Head of caudate nucleus (tissue), 42 donors: Measurements from ENCODE around the gene ADCY3.
"Not testable (repeated sequence)": the region's sequence is repeated elsewhere in the genome, so short reads cannot be mapped to it uniquely, and the experiment has no call there.

Experiments
- DNase-seq, 42 donors: peaks; one replicate each; pipeline versions ENCODE4 v3.0.0 to v3.0.0-alpha.2; 2020 to 2021; ENCODE audit warnings: mixed read lengths in 7 of 42
- intact Hi-C: fragments of 100-400 bp; cut with DNase I; formaldehyde crosslinking; loops from one replicate; pipeline ENCODE4 v1.15.0; 2022

The ADCY3 gene

DNA sequence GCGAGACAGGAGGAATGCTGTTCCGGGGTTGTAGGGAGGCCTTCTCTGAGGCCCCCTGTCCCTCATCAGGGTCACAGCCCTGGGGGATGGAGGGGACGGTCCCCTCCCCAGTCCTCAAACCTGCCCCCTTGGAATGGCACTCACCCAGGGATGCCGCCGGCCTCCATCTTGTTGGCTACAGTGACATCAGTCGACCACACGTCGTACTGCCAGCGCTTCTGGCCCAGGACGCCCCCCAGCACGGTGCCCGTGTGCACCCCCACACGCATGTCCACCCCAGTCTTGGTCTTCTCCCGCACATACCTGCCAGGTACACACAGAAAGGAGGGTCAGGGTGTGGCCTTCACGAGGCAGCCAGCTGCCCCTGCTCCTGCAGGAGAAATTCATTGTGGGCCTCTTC is 80.3 kb downstream of the ADCY3 start:
- intact Hi-C loops, result no loop called here
- no peak for DNase-seq

DNA sequence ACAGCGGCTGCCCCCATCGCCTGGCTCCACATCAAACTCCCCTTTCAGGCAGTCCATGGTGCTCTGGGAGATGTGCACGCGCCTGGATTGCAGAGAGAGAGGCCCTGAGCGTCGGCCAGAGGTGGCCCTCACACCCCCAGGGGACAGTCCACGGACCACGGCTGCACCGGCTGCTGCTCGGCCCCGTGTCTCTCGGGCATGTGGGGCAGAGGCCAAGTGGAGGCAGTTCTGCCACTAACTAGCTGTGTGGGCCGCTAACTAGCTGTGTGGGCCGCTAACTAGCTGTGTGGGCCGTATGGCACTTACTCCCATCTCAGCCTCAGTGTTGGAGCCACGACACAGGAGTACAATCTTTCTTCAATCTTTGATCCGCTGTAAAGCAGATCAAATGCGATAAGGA is 81.5 kb downstream of the ADCY3 start:
- DNase-seq, result peak in 9 of 42 donors; percentile 27 to 65 (median 46)
- intact Hi-C loops, result no loop called here

DNA sequence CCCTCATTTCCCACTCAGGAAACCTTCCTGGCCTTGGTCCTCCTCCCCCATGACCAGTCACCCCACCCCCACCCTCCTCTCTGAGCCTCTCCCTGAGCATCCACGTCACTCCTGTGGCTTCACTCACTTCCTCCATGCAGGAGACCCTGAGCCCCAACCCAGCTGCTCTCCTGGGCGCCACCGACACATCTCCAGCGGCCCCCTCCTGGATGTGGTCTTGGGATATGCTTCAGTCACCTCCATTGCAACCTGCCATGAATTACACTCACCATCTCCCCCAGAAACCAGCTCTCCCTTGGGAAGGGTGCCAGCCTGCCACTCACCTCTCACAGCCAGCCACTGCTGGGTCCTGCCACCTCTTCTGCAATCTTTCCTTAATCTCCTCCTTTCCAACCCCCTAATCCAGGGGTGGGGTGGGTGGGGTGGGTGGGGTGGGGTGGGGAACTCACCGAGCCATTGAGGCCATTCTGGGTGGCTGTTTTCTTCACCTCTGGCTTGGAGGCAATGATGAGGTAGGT is 82.0 kb downstream of the ADCY3 start:
- intact Hi-C loops, result no loop called here
- no peak for DNase-seq

DNA sequence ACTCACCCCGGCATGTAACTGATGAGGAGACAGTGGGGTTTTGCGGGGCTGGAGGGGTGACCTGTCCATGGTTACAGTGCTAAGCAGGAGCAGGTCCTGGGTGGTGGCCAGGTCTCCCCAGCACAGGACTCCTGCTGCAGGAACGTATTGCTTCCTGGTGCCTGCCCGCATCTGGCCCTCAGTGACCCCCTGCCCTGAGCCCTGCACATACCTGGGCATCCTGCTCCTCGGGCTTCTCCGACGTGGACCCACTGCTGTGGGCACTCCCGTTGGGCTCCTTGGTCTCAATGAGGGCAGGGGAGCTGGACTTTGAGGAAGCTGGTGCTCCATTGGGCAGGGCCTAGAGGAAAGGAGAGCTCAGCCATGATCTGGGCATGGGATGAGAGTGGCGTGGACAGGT is 83.3 kb downstream of the ADCY3 start:
- intact Hi-C loops, result no loop called here
- DNase-seq, result no peak

DNA sequence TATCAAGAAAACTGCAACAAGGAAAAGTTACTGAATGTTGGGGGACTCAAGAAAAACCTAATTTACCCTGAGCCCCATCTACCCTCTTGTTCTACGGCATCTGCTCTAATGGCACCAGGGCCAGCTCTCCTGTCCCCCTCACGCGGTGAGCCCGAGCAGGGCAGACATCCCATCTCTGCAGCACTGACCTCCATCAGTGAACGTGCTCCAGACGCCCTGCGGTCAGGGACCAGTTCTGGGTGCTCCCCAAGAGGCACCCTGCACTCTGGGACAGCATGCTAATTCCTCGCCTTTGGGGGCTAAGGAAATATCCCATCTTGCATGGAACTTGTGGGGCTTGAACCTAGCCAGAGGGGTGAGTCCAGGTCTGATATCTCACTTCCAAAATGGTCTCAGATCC is 83.8 kb downstream of the ADCY3 start:
- intact Hi-C loops, result no loop called here

DNA sequence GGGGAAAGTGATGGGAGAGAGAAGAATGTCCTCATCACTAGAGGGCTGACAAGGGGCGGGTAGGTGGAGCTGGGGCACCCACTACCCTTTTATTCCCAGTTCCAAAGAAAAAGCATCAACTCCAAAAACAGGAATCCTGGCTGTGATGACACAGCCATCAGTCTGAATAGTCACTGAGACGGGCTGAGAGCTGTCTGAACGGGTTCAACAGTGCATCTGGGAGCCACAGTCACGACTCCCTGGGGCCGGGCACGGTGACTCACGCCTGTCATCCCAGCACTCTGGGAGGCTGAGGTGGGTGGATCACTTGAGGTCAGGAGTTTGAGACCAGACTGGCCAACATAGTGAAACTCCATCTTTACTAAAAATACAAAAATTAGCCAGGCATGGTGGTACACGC is 84.6 kb downstream of the ADCY3 start:
- intact Hi-C loops, result not testable (repeated sequence)
- peak in 21 of 42 donors; percentile 29 to 74 (median 53) for DNase-seq

More for the DNA sequence above, 83.8 kb downstream of the ADCY3 start:
- no peak for DNase-seq

DNA sequence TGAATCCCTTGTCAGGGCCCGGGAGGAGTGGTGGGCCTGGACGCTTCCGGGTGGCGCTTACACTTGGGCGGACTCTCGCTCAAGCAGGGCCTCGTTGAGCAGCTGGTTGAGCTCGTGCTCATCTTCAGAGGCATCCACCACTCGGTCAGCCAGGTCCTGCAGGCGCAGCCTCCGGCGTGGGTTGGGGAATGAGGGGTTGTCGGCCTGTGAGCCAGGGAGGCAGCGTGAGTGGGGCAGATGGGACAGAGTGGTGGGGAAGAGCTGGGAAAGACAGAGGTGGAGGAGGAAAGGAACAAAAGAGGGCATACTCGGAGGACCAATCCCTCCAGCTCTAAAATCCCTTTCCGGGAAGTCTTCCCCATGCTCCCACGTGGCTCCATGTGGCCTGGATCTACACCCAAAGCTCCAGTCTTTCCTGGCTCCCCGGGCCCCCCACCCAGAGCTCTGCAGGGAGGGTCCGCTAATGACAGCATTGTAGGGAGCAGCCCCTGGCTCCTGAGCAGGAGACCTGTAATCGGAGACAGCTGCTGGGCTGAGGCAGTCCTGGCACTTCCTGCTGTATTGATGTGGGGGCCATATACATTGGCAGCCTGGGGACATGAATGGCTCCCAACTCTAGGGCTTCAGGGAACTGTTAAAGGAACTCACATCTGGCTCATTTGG is 85.2 kb downstream of the ADCY3 start:
- no peak for DNase-seq
- intact Hi-C loops, result no loop called here

DNA sequence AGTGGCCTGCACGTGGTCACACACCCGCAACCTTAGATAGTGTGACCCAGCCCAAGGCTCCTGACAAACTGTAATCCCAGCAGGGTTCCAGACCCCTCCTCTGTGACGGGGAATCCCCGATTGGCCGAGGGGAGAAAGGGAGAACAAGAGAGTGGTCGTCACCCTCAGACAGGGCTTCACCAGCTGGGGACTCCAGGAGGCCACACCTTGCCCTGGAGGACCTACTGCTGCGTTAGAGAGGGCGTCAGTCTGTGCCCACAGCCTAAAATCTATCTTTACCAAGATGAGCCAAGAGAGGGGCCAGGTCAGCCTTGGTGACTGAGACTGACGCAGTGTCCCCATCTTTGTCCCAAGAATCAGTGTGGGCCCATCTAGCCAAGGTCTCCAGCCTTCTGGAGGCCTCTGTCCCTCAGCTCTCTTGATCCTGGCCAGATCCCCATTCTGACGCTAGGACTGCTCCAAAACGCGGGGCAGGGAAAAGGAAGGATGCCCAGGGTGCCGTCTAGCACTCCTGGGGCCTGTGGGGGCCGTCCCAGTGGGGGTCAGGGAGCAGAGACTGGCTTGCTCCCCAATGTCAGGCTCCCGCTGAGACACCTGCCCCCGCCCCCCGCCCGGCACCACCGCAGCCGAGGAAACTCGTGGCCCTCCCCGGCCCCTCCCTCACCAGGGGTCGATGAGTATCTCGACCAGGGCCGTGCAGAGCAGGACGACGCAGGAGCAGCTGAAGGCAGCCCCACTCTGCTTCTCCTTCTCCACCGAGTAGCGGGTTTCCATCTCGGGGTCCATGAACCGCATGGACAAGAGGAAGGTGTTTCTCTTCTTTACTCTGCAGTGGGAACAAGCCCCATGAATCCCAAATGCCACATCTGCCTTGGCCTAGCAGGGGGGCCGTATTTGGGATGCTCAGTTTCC is 86.0 kb downstream of the ADCY3 start:
- no peak for DNase-seq
- intact Hi-C loops, result no loop called here

DNA sequence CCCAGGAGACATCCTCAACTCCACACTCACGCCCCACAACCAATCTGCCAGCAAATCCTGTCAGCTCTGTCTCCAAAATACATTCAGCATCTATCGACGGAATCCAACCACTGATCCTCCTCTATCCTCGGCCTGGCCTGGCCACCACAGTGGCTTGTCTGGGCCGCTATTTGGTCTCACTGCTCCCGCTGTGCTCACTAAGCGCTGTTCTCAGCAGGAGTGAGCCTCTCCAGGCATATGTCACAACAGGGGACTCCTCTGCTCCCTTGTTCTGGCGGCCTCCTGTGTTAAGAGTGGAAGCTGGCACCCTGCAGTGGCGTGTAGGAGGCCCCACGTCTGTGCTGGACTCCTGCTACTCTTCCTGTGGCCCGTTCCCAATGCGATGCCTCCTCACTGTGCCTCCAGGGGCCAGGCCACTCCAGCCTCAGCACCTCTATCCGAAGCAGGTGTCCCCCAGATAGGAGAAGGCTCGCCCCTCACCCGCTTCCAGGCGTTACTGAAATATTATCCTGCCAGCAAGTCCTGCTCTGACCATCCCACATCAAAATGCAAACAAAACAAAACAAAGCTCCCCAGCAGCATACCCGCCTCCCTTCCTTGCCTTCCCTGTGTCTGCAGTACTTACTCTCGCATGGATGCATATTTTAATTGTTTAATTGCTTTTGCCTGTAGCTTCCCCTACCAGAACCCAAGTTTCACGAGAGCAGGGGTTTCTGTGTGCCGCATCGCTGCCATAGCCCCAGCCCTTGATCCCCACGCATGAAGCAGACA is 86.9 kb downstream of the ADCY3 start:
- no peak for DNase-seq
- intact Hi-C loops, result no loop called here

DNA sequence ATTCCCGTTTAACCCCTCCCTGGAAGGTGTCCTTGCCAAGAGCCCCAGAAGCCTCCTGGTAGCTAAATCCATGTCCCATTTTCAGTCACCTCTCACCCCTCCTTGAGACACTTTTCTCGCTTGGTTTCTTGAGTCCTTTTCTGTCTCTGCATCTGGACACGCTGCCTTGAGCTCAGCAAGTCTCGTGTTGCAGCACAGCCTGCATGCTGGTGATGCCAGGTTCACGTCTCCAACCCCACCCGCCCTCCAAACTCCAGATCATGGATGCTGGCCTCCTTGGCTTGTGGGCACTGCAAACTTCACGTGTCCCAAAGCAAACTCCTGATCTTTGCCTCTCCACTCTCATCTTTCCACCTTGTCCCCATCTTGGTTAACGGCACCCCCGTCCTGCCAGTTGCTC is 87.5 kb downstream of the ADCY3 start:
- peak in 3 of 42 donors; percentile 12 to 27 (median 16) for DNase-seq
- intact Hi-C loops, result no loop called here

DNA sequence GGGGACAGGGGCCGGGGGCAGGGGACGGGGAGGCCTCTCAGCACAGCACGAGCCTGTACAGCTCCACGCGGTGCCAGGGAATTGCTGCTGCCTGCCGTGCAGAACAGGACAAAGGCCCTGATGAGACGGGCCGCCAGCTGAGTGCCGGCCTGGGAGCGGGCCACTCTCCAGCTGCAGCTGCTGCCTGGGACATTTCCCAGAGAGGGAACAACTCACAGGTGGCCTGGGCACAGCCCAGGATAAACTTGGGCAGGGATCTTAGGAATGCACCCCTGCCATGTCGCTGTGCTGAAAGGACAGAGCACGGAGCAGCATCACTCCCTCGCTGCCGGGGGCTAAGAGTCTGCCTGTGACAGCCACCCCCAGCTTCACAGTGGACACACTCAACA is 88.0 kb downstream of the ADCY3 start:
- peak; percentile 72 to 95 (median 86) for DNase-seq
- intact Hi-C loops, result no loop called here

DNA sequence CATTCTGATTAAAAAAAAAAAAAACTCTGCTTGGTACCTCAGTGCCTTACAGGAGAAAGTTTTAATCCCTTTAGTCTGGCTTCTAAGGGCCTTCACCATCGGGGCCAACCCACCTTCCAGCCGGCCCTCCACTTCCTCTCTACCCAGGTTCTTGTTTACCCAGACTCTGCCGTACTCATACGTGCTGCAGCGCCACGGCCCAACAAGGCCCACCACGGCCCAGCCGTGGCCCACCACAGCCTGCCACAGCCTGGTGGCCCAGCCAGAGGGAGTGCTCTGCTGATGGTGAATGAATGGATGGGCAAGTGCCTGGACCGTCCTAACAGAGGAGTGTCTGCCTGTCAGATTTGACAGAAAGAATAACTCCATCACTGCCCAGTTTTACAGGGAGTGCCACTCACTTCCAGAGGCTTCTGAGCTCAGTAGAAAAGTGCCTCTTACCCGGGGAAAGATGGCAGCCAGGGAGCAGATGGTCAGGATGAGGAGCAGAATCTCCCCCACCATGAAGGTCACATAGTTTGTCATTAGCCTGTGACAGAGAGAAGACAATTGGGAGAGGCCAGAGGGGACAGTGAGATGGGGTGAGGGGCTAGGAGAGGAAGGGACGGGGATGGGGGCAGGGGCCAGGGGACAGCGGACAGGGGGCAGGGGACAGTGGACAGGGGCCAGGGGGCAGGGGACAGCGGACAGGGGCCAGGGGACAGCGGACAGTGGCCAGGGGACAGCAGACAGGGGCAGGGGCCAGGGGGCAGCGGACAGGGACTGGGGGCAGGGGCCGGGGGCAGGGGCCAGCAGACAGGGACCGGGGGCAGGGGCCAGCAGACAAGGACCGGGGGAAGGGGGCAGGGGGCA is 88.6 kb downstream of the ADCY3 start:
- DNase-seq, result peak in 6 of 42 donors; percentile 8 to 35 (median 15)
- intact Hi-C loops, result no loop called here

DNA sequence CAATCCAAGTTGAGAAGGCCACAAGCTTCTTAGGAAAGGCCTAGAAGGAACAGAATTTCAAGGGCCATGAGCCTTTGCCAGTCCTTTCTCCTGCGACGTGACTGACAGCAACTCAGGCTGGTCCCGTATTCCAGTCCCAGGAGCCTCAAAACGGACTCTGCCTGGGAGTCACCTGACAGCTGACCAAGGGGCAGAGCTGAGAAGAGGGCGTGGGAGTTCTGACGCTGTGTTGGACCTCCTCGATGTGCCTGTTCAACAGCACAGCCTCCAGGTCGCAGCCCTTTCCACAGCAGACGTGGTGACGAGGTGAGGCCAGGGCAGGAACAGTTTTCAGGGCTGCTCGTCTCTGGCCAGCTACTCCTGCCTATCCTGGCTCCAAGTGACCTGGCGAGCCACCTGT is 89.3 kb downstream of the ADCY3 start:
- peak in 6 of 42 donors; percentile 6 to 34 (median 13) for DNase-seq
- intact Hi-C loops, result no loop called here

DNA sequence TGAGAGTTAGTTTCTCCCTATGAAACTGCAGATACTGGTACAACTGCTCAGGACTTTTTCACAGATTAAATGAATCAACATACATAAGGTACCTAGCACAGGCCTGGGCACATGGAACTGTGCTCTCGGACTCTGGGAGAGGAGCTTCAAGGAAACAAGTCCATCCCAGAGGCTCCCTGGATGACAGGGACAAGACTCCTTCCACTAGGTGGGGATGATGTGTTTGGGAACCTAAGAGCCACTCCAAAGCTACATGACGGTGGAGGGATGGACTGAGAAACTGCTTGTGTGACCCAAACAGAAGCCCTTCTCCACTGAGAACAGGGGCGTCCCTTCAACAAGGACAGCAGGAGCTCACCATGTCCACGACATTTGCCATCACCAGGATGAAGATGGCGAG is 89.7 kb downstream of the ADCY3 start:
- DNase-seq, result peak in 5 of 42 donors; percentile 10 to 36 (median 15)
- intact Hi-C loops, result no loop called here

DNA sequence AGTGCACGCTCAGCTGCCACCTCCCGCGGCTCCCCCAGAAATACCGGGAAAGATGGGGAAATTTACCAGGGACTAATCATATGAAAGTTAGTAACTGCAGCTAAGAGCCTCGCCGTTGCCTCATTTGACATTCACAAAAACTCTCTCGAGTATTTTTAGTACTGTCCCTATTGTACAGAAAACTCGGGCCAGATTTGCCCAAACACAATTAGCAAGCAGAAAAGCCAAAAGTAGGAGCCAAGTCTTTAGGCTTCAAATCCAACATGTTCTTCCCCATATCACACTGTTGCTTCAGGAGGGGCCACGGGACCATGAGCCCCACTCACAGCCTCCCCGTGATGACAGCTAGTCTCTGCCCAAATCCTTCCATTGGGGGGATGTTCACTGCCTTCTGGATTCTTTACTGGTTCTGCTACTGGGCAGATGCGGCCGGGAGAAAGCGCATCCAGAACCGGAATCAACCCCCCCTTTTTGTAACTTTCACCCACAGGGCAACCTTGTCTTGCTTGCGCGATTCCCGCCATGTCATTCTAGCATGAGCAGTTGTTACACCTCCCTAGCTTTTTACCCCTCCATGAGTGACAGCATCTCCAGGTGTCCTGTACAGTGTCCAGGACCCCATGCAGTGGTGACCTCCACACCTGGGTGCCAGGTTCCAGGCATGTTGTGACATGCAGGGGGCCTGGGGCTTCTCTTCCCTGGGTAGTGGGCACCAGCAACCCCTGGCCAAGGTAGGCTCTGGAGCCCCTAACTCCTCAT is 91.6 kb downstream of the ADCY3 start:
- intact Hi-C loops, result loop anchor here (2.0 to 10.0 kb wide), 2 partner anchors 334 to 418 kb away; partner anchors contain the start of gene NCOA1
- peak in 11 of 42 donors; percentile 3 to 38 (median 14) for DNase-seq

DNA sequence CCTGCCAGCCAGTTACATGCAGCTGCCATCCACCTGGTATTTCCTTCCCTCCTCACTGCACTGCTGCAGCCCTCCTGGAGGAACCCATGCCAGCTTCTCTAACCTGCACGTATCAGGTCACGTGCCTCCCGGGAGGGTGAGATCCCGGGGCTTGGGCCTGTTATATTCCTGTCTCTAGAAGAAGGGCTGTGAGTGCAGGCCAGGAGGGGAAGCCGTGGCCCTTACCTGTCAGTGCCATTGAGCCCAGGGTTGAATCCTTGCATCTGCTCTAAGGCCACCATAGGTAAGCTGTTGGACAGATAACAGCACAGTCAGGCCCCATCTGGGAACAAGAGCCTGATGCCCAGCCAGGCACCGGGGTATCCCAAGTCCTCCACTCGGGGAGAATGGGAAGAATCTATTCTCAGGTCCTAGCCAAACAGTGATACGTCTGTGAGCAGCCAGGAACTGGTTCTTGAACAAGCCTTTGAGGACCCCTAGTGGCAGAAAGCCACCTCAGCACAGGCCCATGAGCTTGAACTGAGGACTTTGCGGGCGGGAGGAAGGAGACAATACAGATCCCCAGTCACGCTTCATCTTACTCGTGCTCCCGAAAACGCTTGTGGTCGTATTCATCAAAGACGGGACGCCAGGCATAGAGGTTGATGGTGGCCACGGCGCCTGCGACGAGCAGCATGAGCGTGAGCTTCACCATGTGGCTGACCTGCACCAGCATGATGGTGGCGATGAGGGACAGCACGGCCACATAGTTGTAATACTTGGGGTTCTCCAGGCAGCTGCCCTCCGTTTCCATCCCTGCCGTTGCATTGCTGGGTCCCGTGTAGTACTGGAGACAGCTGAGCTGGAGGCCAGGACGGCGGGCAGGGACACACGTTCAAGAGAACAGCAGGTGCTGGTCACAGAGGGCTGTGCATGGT is 92.5 kb downstream of the ADCY3 start:
- intact Hi-C loops, result loop anchor here (2.0 to 10.0 kb wide), 2 partner anchors 333 to 417 kb away; partner anchors contain the start of gene NCOA1

More for the DNA sequence above, 92.5 kb downstream of the ADCY3 start:
- peak; percentile 72 to 95 (median 90) for DNase-seq
